SK-N-SH (cell line): ENCODE results near the gene CCDC102B. TPM values are rescaled to one million over a fixed set of nuclear protein-coding genes. Genes with fewer than 3 reads are reported as not detected.

ENCODE experiments used
- CTCF ChIA-PET: fragments of 300-600, 350-600 bp; formaldehyde crosslinking; extraction: SDS; loops from one replicate; lab custom pipeline; 2021; lab: Yijun Ruan, JAX
- POLR2A ChIA-PET: fragments of 350-600 bp; sonication (Branson Sonifier 250); formaldehyde crosslinking; extraction: SDS; loops from one replicate; lab custom pipeline; 2020; ENCODE audit warnings: antibody characterized with exemption, inconsistent platforms; lab: Yijun Ruan, JAX
- DNase-seq: peaks from one replicate; pipeline ENCODE4 v3.0.0; 2012
- H2AFZ ChIP-seq: fragments of 200-600 bp; sonication (generic); 2 replicates; pipeline ENCODE4 v1.8.1; 2016; ENCODE audit warnings: antibody characterized with exemption, mild to moderate bottlenecking, low read depth
- H3F3A ChIP-seq: fragments of 200-600 bp; sonication (generic); replicated peaks from 2 replicates; pipeline ENCODE3; 2016; ENCODE audit warnings: antibody characterized with exemption, mild to moderate bottlenecking; ENCODE audit not compliant: insufficient read depth
- H3K27ac ChIP-seq, 2 experiments: fragments of 200-500 bp in 1 of 2; fragments of 200-600 bp in 1 of 2; sonication (Bioruptor generic) in 1 of 2; sonication (generic), shearing (Covaris generic) in 1 of 2; 2 replicates each; pipeline versions ENCODE4 v1.5.1 to v1.6.1; 2014 to 2016; ENCODE audit warnings: low read depth in 2 of 2, inconsistent platforms in 1 of 2, low read length in 1 of 2, mild to moderate bottlenecking in 1 of 2, mixed read lengths in 1 of 2
- H3K27me3 ChIP-seq: fragments of 200-600 bp; sonication (generic), shearing (Covaris generic); 2 replicates; pipeline ENCODE4 v1.6.1; 2016; ENCODE audit warnings: mixed run types; ENCODE audit not compliant: insufficient read depth
- H3K36me3 ChIP-seq, 2 experiments: fragments of 200-500 bp in 1 of 2; fragments of 200-600 bp in 1 of 2; sonication (Bioruptor generic) in 1 of 2; sonication (generic) in 1 of 2; replicated peaks in 1 of 2; 2 replicates each; pipeline versions ENCODE3 to v1.5.1; 2014 to 2016; ENCODE audit warnings: low read length in 1 of 2, mild to moderate bottlenecking in 1 of 2; ENCODE audit not compliant: insufficient read depth in 2 of 2, control insufficient read depth in 1 of 2
- H3K4me1 ChIP-seq, 2 experiments: fragments of 200-500 bp in 1 of 2; fragments of 200-600 bp in 1 of 2; sonication (Bioruptor generic) in 1 of 2; sonication (generic), shearing (Covaris generic) in 1 of 2; 2 replicates each; pipeline versions ENCODE4 v1.5.1 to v1.6.1; 2014 to 2016; ENCODE audit warnings: low read depth in 1 of 2, low read length in 1 of 2, mixed run types in 1 of 2; ENCODE audit not compliant: insufficient read depth in 2 of 2, control insufficient read depth in 1 of 2
- H3K4me2 ChIP-seq: fragments of 200-600 bp; sonication (generic), shearing (Covaris generic); 2 replicates; pipeline ENCODE4 v1.6.1; 2017; ENCODE audit warnings: mixed run types
- H3K4me3 ChIP-seq, 2 experiments: fragments of 200-500 bp in 1 of 2; fragments of 200-600 bp in 1 of 2; sonication (Bioruptor generic) in 1 of 2; sonication (generic), shearing (Covaris generic) in 1 of 2; 2 replicates each; pipeline versions ENCODE4 v1.5.1 to v1.8.1; 2014 to 2016; ENCODE audit warnings: low read depth in 2 of 2, inconsistent platforms in 1 of 2, low read length in 1 of 2, mild to moderate bottlenecking in 1 of 2, mixed read lengths in 1 of 2, moderate library complexity in 1 of 2
- H3K79me2 ChIP-seq: fragments of 200-600 bp; sonication (generic); 2 replicates; pipeline ENCODE4 v1.8.1; 2017; ENCODE audit warnings: mild to moderate bottlenecking; ENCODE audit not compliant: insufficient read depth
- H3K9ac ChIP-seq: fragments of 200-600 bp; sonication (generic); 2 replicates; pipeline ENCODE4 v1.6.1; 2017; ENCODE audit warnings: mixed run types
- H3K9me2 ChIP-seq: fragments of 200-600 bp; sonication (generic); 2 replicates; pipeline ENCODE4 v1.6.1; 2017; ENCODE audit warnings: mixed run types
- H3K9me3 ChIP-seq: fragments of 200-600 bp; sonication (generic); 2 replicates; pipeline ENCODE4 v1.6.1; 2017; ENCODE audit warnings: mixed run types, mild to moderate bottlenecking, moderate library complexity
- H4K20me1 ChIP-seq: fragments of 200-600 bp; sonication (generic); 2 replicates; pipeline ENCODE4 v1.6.1; 2017; ENCODE audit warnings: mild to moderate bottlenecking, mixed run types; ENCODE audit not compliant: insufficient read depth
- EP300 ChIP-seq, 2 experiments: IDR thresholded peaks; 2 replicates each; pipeline versions ENCODE4 v1.4.0 to v1.6.1; 2012; ENCODE audit warnings: borderline replicate concordance in 1 of 2, low read depth in 1 of 2, low read length in 1 of 2
- FOSL2 ChIP-seq: IDR thresholded peaks from 2 replicates; pipeline ENCODE4 v1.4.0; 2012; ENCODE audit warnings: low read depth, mild to moderate bottlenecking, moderate library complexity, borderline replicate concordance
- FOXJ3 ChIP-seq: sonication (generic); formaldehyde crosslinking; IDR thresholded peaks from 2 replicates; pipeline ENCODE4 v1.5.1; 2020; ENCODE audit warnings: mild to moderate bottlenecking, missing genetic modification reagents
- GABPA ChIP-seq: IDR thresholded peaks from 2 replicates; pipeline ENCODE4 v1.4.0; 2012; ENCODE audit warnings: low read depth, mild to moderate bottlenecking
- GATA2 ChIP-seq: sonication (generic); formaldehyde crosslinking; IDR thresholded peaks from 2 replicates; pipeline ENCODE4 v1.5.0; 2020; ENCODE audit warnings: mild to moderate bottlenecking, missing genetic modification reagents
- MXI1 ChIP-seq: IDR thresholded peaks from 2 replicates; pipeline ENCODE4 v1.6.1; 2012; ENCODE audit warnings: mild to moderate bottlenecking, low read depth, low read length, improper control_type of control experiment
- NFIC ChIP-seq: IDR thresholded peaks from 2 replicates; pipeline ENCODE4 v1.4.0; 2012; ENCODE audit warnings: borderline replicate concordance
- POLR2AphosphoS5 ChIP-seq: IDR thresholded peaks from 2 replicates; pipeline ENCODE4 v1.6.1; 2012; ENCODE audit warnings: low read depth, low read length
- RAD21 ChIP-seq: IDR thresholded peaks from 2 replicates; pipeline ENCODE4 v1.6.1; 2012; ENCODE audit warnings: mild to moderate bottlenecking, low read length
- RCOR1 ChIP-seq: fragments of 150-350 bp; IDR thresholded peaks from 2 replicates; pipeline ENCODE4 v1.6.1; 2017; ENCODE audit warnings: antibody characterized with exemption, low read length
- RXRA ChIP-seq: IDR thresholded peaks from 2 replicates; pipeline ENCODE4 v1.4.0; 2012; ENCODE audit warnings: low read depth, mild to moderate bottlenecking, borderline replicate concordance
- SIN3A ChIP-seq: IDR thresholded peaks from 2 replicates; pipeline ENCODE4 v1.6.1; 2012; ENCODE audit warnings: low read depth, mild to moderate bottlenecking, low read length, moderate library complexity, borderline replicate concordance
- SMC3 ChIP-seq: IDR thresholded peaks from 2 replicates; pipeline ENCODE4 v1.6.1; 2012; ENCODE audit warnings: low read depth, low read length, improper control_type of control experiment
- TEAD4 ChIP-seq: IDR thresholded peaks from 2 replicates; pipeline ENCODE4 v1.4.0; 2012; ENCODE audit warnings: mild to moderate bottlenecking, borderline replicate concordance; ENCODE audit not compliant: insufficient read depth
- YY1 ChIP-seq: IDR thresholded peaks from 2 replicates; pipeline ENCODE4 v1.4.0; 2012; ENCODE audit warnings: low read depth, mild to moderate bottlenecking
- ZBTB33 ChIP-seq: IDR thresholded peaks from 2 replicates; pipeline ENCODE4 v1.4.0; 2012; ENCODE audit warnings: low read depth, borderline replicate concordance
- WGBS: methylation state at CpG from one replicate; pipeline ENCODE4 v1.1.6; 2017; ENCODE audit warnings: low lambda C conversion rate; 5-methylcytosine and 5-hydroxymethylcytosine counted together
- polyA plus RNA-seq, 3 experiments: library from polyadenylated mRNA; depleted of rRNA; stranded (reverse); fragments of >200 nt; gene quantifications; 2 replicates each; pipeline ENCODE4 v1.2.3, GENCODE V29; 2012
- TF ChIP-seq, protein P1 (sequence below): fragments of 150-350 bp; IDR thresholded peaks from 2 replicates; pipeline ENCODE4 v1.6.1; 2017; ENCODE audit warnings: antibody characterized with exemption, low read length, low read depth, borderline replicate concordance
- TF ChIP-seq, protein P2 (sequence below): fragments of 200-600 bp; sonication (generic); IDR thresholded peaks from 2 replicates; pipeline ENCODE4 v1.6.1; 2017; ENCODE audit warnings: antibody characterized with exemption, mild to moderate bottlenecking, moderate library complexity
- TF ChIP-seq, protein P3 (sequence below): IDR thresholded peaks from 2 replicates; pipeline ENCODE4 v1.4.0; 2012; ENCODE audit warnings: low read depth, borderline replicate concordance

CCDC102B gene
- polyA plus RNA-seq, 1 of the 3 experiments (the other 2 are of a cell fraction) = 2.0 TPM

GRCh38 chr18:68985172-68985820 is 187.4 kb downstream of the CCDC102B start:
- Histone ChIP-seq H3K9me2 (no peaks in the 10 kb centered on the region), H3K4me1 (no peaks in the 10 kb centered on the region; a peak in 1 of 4 replicates), H3F3A (no peaks in the 10 kb centered on the region), H3K36me3 (peaks cover 0 to 3% of the 10 kb centered on the region in 2 experiments), H3K27me3 (no peaks in the 10 kb centered on the region), H4K20me1 (no peaks in the 10 kb centered on the region), H3K9ac (no peak overlapping the region), H3K4me2 (no peak overlapping the region), H3K9me3 (no peaks in the 10 kb centered on the region), H3K27ac (no peak overlapping the region), H2AFZ (no peak overlapping the region), H3K4me3 (no peak overlapping the region), H3K79me2 (no peaks in the 10 kb centered on the region)
- ChIA-PET CTCF (interaction anchor here (0.8 to 1.6 kb wide), 2 partner anchors 17 to 31 kb away, joined by 3 read pairs; no protein-coding TSS in a partner anchor), POLR2A (no interaction called here)
- TF ChIP-seq RXRA = no peak
- DNase-seq = no peak
- WGBS = 60% methylated on average over 2 of the region's 2 CpGs

DNA sequence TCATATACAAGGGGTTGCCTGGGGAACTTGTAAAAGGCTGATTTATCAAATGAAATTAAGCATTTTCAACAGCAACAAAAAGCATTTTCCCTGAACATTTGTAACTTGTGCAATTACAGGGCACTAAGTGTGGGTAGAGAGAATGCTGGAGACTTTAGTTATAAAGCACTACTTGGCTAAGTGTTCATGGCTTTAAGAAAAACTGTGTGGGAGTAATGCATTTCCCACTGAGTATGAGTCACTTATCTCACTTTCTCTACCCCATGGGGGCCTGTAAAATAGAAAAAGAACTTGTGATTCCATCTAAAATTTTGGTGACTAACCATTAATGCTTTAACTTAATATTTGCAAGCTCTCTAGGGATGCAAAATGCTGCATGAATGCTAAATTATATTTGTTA is 193.4 kb downstream of the CCDC102B start:
- no peaks in the 10 kb centered on the region for H3K9me2 ChIP-seq
- CTCF ChIA-PET = interaction anchor here (0.6 kb wide), 1 partner anchor 95 kb away, joined by 4 read pairs; no protein-coding TSS in a partner anchor
- H2AFZ ChIP-seq = no peak overlapping the region
- H3K79me2 ChIP-seq = no peaks in the 10 kb centered on the region
- no peaks in the 10 kb centered on the region for H4K20me1 ChIP-seq
- no peaks in the 10 kb centered on the region for H3K9me3 ChIP-seq
- no peaks in the 10 kb centered on the region for H3K27me3 ChIP-seq
- no peak overlapping the region for H3K9ac ChIP-seq
- DNase-seq = no peak
- H3K4me3 ChIP-seq = no peak overlapping the region
- H3K36me3 ChIP-seq = no peaks in the 10 kb centered on the region
- H3K4me1 ChIP-seq = peaks cover 0 to 7% of the 10 kb centered on the region in 2 experiments; a peak in 1 of 4 replicates
- no peak overlapping the region; the same call in 1 of the 2 replicates for H3K4me2 ChIP-seq
- peak overlapping the region in 1 of 2 experiments; percentile 32; a peak in 1 of 4 replicates for H3K27ac ChIP-seq
- POLR2A ChIA-PET = no interaction called here
- H3F3A ChIP-seq = peaks cover 3% of the 10 kb centered on the region
- TF ChIP-seq, protein P1, sequence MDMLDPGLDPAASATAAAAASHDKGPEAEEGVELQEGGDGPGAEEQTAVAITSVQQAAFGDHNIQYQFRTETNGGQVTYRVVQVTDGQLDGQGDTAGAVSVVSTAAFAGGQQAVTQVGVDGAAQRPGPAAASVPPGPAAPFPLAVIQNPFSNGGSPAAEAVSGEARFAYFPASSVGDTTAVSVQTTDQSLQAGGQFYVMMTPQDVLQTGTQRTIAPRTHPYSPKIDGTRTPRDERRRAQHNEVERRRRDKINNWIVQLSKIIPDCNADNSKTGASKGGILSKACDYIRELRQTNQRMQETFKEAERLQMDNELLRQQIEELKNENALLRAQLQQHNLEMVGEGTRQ = no peak
- TF ChIP-seq TEAD4 = no peak
- TF ChIP-seq NFIC = no peak
- no peak for TF ChIP-seq GABPA
- no peak for TF ChIP-seq YY1
- TF ChIP-seq ZBTB33 = no peak
- no peak for TF ChIP-seq SMC3
- TF ChIP-seq EP300 (IDR thresholded peaks at IDR 0.05; ENCODE audit: borderline replicate concordance in 1 of 2, low read depth in 1 of 2, low read length in 1 of 2) = no peak
- no peak for TF ChIP-seq RCOR1
- TF ChIP-seq FOXJ3 (CRISPR knock-in tag) = no peak
- TF ChIP-seq MXI1 = no peak
- no peak for TF ChIP-seq POLR2AphosphoS5
- no peak for TF ChIP-seq SIN3A
- TF ChIP-seq, protein P2, sequence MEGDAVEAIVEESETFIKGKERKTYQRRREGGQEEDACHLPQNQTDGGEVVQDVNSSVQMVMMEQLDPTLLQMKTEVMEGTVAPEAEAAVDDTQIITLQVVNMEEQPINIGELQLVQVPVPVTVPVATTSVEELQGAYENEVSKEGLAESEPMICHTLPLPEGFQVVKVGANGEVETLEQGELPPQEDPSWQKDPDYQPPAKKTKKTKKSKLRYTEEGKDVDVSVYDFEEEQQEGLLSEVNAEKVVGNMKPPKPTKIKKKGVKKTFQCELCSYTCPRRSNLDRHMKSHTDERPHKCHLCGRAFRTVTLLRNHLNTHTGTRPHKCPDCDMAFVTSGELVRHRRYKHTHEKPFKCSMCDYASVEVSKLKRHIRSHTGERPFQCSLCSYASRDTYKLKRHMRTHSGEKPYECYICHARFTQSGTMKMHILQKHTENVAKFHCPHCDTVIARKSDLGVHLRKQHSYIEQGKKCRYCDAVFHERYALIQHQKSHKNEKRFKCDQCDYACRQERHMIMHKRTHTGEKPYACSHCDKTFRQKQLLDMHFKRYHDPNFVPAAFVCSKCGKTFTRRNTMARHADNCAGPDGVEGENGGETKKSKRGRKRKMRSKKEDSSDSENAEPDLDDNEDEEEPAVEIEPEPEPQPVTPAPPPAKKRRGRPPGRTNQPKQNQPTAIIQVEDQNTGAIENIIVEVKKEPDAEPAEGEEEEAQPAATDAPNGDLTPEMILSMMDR = no peak
- TF ChIP-seq FOSL2 = no peak
- TF ChIP-seq, protein P3, sequence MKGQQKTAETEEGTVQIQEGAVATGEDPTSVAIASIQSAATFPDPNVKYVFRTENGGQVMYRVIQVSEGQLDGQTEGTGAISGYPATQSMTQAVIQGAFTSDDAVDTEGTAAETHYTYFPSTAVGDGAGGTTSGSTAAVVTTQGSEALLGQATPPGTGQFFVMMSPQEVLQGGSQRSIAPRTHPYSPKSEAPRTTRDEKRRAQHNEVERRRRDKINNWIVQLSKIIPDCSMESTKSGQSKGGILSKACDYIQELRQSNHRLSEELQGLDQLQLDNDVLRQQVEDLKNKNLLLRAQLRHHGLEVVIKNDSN = no peak
- no peak for TF ChIP-seq GATA2 (CRISPR knock-in tag)
- no peak for TF ChIP-seq RAD21
